Erythroblast (primary cell): ENCODE measurements around the gene C8B.

ENCODE experiments used
- GATA1 ChIP-seq: IDR thresholded peaks from 2 replicates; pipeline ENCODE4 v1.6.1; 2011; ENCODE audit warnings: low read depth, mild to moderate bottlenecking, control low read depth, low read length, moderate library complexity
- POLR2A ChIP-seq: IDR thresholded peaks from 2 replicates; pipeline ENCODE4 v1.6.1; 2011; ENCODE audit warnings: mild to moderate bottlenecking, low read length

- TF ChIP-seq POLR2A = no peak
- TF ChIP-seq GATA1 = no peak
Observed at GRCh38 chr1:56897150-56898004, 68.4 kb downstream of the C8B start.
